ENCODE measurements around the gene LYSMD2. TPM values are rescaled to one million over a fixed set of nuclear protein-coding genes. Genes with fewer than 3 reads are reported as not detected.
A peak's percentile ranks its signal among the peaks of the same experiment; 100 is the strongest.

The LYSMD2 gene
- total RNA-seq, 2 experiments from 2014 or later = 19.1 to 20.1 TPM

GRCh38 chr15:51692154-51692553 lies 45.3 kb downstream of the LYSMD2 start:
- Mint-ChIP-seq H3K9me3 (ENCODE audit: low read depth) (no peaks in the 10 kb centered on the region), H3K27ac (no peak overlapping the region), H3K4me3 (no peak overlapping the region), H3K36me3 (ENCODE audit: low read depth) (no peaks in the 10 kb centered on the region), H3K27me3 (peaks cover 15% of the 10 kb centered on the region), H3K4me1 (peaks cover 13% of the 10 kb centered on the region)
- ATAC-seq = no peak
- ChIA-PET CTCF (interaction anchor here (0.7 kb wide), 1 partner anchor 22 kb away, joined by 4 read pairs; no protein-coding TSS in a partner anchor), POLR2A (no interaction called here)
- DNase-seq = no peak
- intact Hi-C loops (cut with DNase I, micrococcal nuclease) = loop anchor here in 1 of 2 experiments (5.0 kb wide), 1 partner anchor 45 kb away; the partner anchor contains the start of gene LYSMD2

- Mint-ChIP-seq H3K27me3 (peaks cover 25% of the 10 kb centered on the region), H3K4me1 (peaks cover 12% of the 10 kb centered on the region), H3K27ac (no peak overlapping the region), H3K4me3 (no peak overlapping the region), H3K36me3 (ENCODE audit: low read depth) (no peaks in the 10 kb centered on the region), H3K9me3 (ENCODE audit: low read depth) (no peaks in the 10 kb centered on the region)
- no peak for ATAC-seq
- POLR2A ChIA-PET = no interaction called here
- intact Hi-C loops (cut with DNase I, micrococcal nuclease) = no loop called here
- CTCF ChIA-PET = interaction anchor here (1.2 kb wide), 1 partner anchor 88 kb away, joined by 7 read pairs; no protein-coding TSS in a partner anchor
- DNase-seq = no peak
These were observed 48.6 kb downstream of the LYSMD2 start for GRCh38 chr15:51688863-51689262.

GRCh38 chr15:51687565-51687964 lies 49.9 kb downstream of the LYSMD2 start:
- POLR2A ChIA-PET = no interaction called here
- Mint-ChIP-seq H3K27me3 (peaks cover 29% of the 10 kb centered on the region), H3K4me1 (peaks cover 10% of the 10 kb centered on the region), H3K9me3 (ENCODE audit: low read depth) (no peaks in the 10 kb centered on the region), H3K4me3 (no peak overlapping the region), H3K36me3 (ENCODE audit: low read depth) (no peaks in the 10 kb centered on the region), H3K27ac (no peak overlapping the region)
- ATAC-seq = no peak
- DNase-seq = no peak
- CTCF ChIA-PET = interaction anchor here (1.1 kb wide), 1 partner anchor 39 kb away, joined by 5 read pairs; no protein-coding TSS in a partner anchor
- intact Hi-C loops (cut with DNase I, micrococcal nuclease) = no loop called here

GRCh38 chr15:51681303-51681963 lies 56.0 kb downstream of the LYSMD2 start, which contains the start of gene SCG3:
TSS of gene SCG3 (plus strand) at chr15:51681503. CDS start at chr15:51681756, 253 bp downstream.
- Mint-ChIP-seq H3K36me3 (ENCODE audit: low read depth) (no peaks in the 10 kb centered on the region), H3K27ac (no peak within 1 kb of the TSS), H3K9me3 (ENCODE audit: low read depth) (no peaks in the 10 kb centered on the region), H3K4me1 (peaks cover 7% of the 10 kb centered on the region), H3K4me3 (peak within 1 kb of the TSS; percentile 21), H3K27me3 (peaks cover 25% of the 10 kb centered on the region)
- POLR2A ChIA-PET = interaction anchor here (1.2 kb wide), 1 partner anchor 55 kb away, joined by 4 read pairs; no protein-coding TSS in a partner anchor
- DNase-seq (peak; percentile 84), ATAC-seq (peak; percentile 73)
- CTCF ChIA-PET = interaction anchor here (1.0 to 3.4 kb wide), 3 partner anchors 31 to 102 kb away, joined by 4 to 22 read pairs (median 9); no protein-coding TSS in a partner anchor
- intact Hi-C loops (cut with DNase I, micrococcal nuclease) = no loop called here

- POLR2A ChIA-PET = no interaction called here
- peaks cover 7% of the 10 kb centered on the region for H3K4me1 Mint-ChIP-seq
- ATAC-seq (no peak), DNase-seq (no peak)
- H3K36me3 Mint-ChIP-seq (ENCODE audit: low read depth) = no peaks in the 10 kb centered on the region
- CTCF ChIA-PET = interaction anchor here (0.5 to 3.4 kb wide), 6 partner anchors 14 to 556 kb away, joined by 3 to 22 read pairs (median 4); no protein-coding TSS in a partner anchor
- H3K9me3 Mint-ChIP-seq (ENCODE audit: low read depth) = no peaks in the 10 kb centered on the region
- H3K4me3 Mint-ChIP-seq = no peak overlapping the region
- intact Hi-C loops (cut with DNase I, micrococcal nuclease) = no loop called here
- H3K27me3 Mint-ChIP-seq = peaks cover 25% of the 10 kb centered on the region
- no peak overlapping the region for H3K27ac Mint-ChIP-seq
These were observed 57.1 kb downstream of the LYSMD2 start for GRCh38 chr15:51680321-51680720.

GRCh38 chr15:51678096-51678495 lies 59.4 kb downstream of the LYSMD2 start:
- Mint-ChIP-seq H3K27ac (no peak overlapping the region), H3K4me3 (no peak overlapping the region), H3K27me3 (peaks cover 12% of the 10 kb centered on the region), H3K9me3 (ENCODE audit: low read depth) (no peaks in the 10 kb centered on the region), H3K36me3 (ENCODE audit: low read depth) (no peaks in the 10 kb centered on the region), H3K4me1 (peaks cover 7% of the 10 kb centered on the region)
- no peak for DNase-seq
- intact Hi-C loops (cut with DNase I, micrococcal nuclease) = no loop called here
- ChIA-PET CTCF (no interaction called here), POLR2A (no interaction called here)
- ATAC-seq = no peak

- no peak overlapping the region for H3K27ac Mint-ChIP-seq
- ATAC-seq = no peak
- ChIA-PET POLR2A (no interaction called here), CTCF (no interaction called here)
- peaks cover 13% of the 10 kb centered on the region for H3K27me3 Mint-ChIP-seq
- peaks cover 7% of the 10 kb centered on the region for H3K4me1 Mint-ChIP-seq
- DNase-seq = no peak
- H3K4me3 Mint-ChIP-seq = no peak overlapping the region
- H3K36me3 Mint-ChIP-seq (ENCODE audit: low read depth) = no peaks in the 10 kb centered on the region
- intact Hi-C loops (cut with DNase I, micrococcal nuclease) = no loop called here
- no peaks in the 10 kb centered on the region for H3K9me3 Mint-ChIP-seq (ENCODE audit: low read depth)
These were observed 60.0 kb downstream of the LYSMD2 start for GRCh38 chr15:51677452-51677851.

- no peak overlapping the region for H3K4me3 Mint-ChIP-seq
- peaks cover 7% of the 10 kb centered on the region for H3K4me1 Mint-ChIP-seq
- H3K27me3 Mint-ChIP-seq = peaks cover 13% of the 10 kb centered on the region
- DNase-seq (no peak), ATAC-seq (no peak)
- no peak overlapping the region for H3K27ac Mint-ChIP-seq
- no peaks in the 10 kb centered on the region for H3K9me3 Mint-ChIP-seq (ENCODE audit: low read depth)
- ChIA-PET CTCF (no interaction called here), POLR2A (no interaction called here)
- intact Hi-C loops (cut with DNase I, micrococcal nuclease) = no loop called here
- H3K36me3 Mint-ChIP-seq (ENCODE audit: low read depth) = no peaks in the 10 kb centered on the region
These were observed 60.4 kb downstream of the LYSMD2 start for GRCh38 chr15:51677021-51677420.

GRCh38 chr15:51675234-51675633 lies 62.2 kb downstream of the LYSMD2 start:
- Mint-ChIP-seq H3K9me3 (ENCODE audit: low read depth) (no peaks in the 10 kb centered on the region), H3K36me3 (ENCODE audit: low read depth) (no peaks in the 10 kb centered on the region), H3K27me3 (peaks cover 10% of the 10 kb centered on the region), H3K4me1 (no peaks in the 10 kb centered on the region), H3K4me3 (no peak overlapping the region), H3K27ac (no peak overlapping the region)
- intact Hi-C loops (cut with DNase I, micrococcal nuclease) = no loop called here
- DNase-seq = no peak
- ChIA-PET CTCF (interaction anchor here (1.6 kb wide), 1 partner anchor 101 kb away, joined by 4 read pairs; no protein-coding TSS in a partner anchor), POLR2A (no interaction called here)
- ATAC-seq = no peak

Other genes with a start within 250 kb of the LYSMD2 start
- 1 to 10 TPM; 5.9 to 7.0 TPM for gene DMXL2, start 114.9 kb downstream of the LYSMD2 start, total RNA-seq
- not detected for gene SCG3, start 56.2 kb downstream of the LYSMD2 start, total RNA-seq
- gene TMOD2, start 13.9 kb upstream of the LYSMD2 start, total RNA-seq = 1 to 10 TPM; 5.4 to 6.9 TPM
- gene TMOD3, start 92.0 kb upstream of the LYSMD2 start, total RNA-seq = 10 to 100 TPM; 52.4 to 55.7 TPM
- gene LEO1, start 234.1 kb upstream of the LYSMD2 start, total RNA-seq = 10 to 100 TPM; 31.4 to 40.0 TPM